ENCODE data around the gene PMVK. TPM values are rescaled to one million over a fixed set of nuclear protein-coding genes. Genes with fewer than 3 reads are reported as not detected.

PMVK gene
- total and polyA plus RNA-seq, 2 of the 4 experiments (the other 2 are of a cell fraction): 9.0 to 28.1 TPM

GRCh38 chr1:154940651-154941194 is 4.2 kb upstream of the PMVK start (continued):
- no peak for TF ChIP-seq NFE2L2 (IDR thresholded peaks at IDR 0.05; ENCODE audit: low read depth, low read length)
- TF ChIP-seq MAFK (IDR thresholded peaks at IDR 0.05; ENCODE audit: low read depth, low read length): no peak
- TF ChIP-seq FOS (IDR thresholded peaks at IDR 0.05; ENCODE audit: low read depth, low read length): no peak
- no peak for TF ChIP-seq RFX5 (IDR thresholded peaks at IDR 0.05; ENCODE audit: low read depth, low read length)
- no peak for TF ChIP-seq SMC3 (IDR thresholded peaks at IDR 0.05; ENCODE audit: low read depth, low read length)
- no peak for TF ChIP-seq POLR2A (IDR thresholded peaks at IDR 0.05; ENCODE audit: low read depth, low read length)
- no peak for TF ChIP-seq CHD1 (IDR thresholded peaks at IDR 0.05; ENCODE audit: low read depth, low read length)

- Histone ChIP-seq H4K5ac (ENCODE audit: low read depth, low read length) (no peak overlapping the region), H3K18ac (ENCODE audit: low read depth, low read length) (no peak overlapping the region), H3K4me1 (ENCODE audit: control insufficient read depth, insufficient read depth, low read length) (peaks cover 2% of the 10 kb centered on the region), H3K4me3 (ENCODE audit: insufficient read depth, low read depth, low read length) (no peak overlapping the region), H3K9ac (ENCODE audit: low read depth, low read length) (no peak overlapping the region), H2AK9ac (replicated peaks; ENCODE audit: low read depth, low read length, poor library complexity) (peak overlapping the region; percentile 86), H3K9me1 (ENCODE audit: insufficient read depth, low read length) (peaks cover 11% of the 10 kb centered on the region; the same call in 1 of the 2 replicates), H3K4me2 (ENCODE audit: low read depth, low read length) (no peak overlapping the region), H4K20me1 (ENCODE audit: insufficient read depth, low read length) (no peaks in the 10 kb centered on the region), H3K79me1 (ENCODE audit: low read depth in 1 of 2, low read length in 2 of 2) (peaks cover 0 to 11% of the 10 kb centered on the region in 2 experiments; a peak in 2 of 4 replicates), H3K14ac (replicated peaks; ENCODE audit: low read depth, low read length) (no peak overlapping the region), H3K56ac (ENCODE audit: extremely low read depth, insufficient read depth, low read length) (no peak overlapping the region), H3K36me3 (ENCODE audit: control insufficient read depth, insufficient read depth, low read length) (peaks cover 7% of the 10 kb centered on the region), H3K27ac (ENCODE audit: insufficient read depth, low read length) (no peak overlapping the region), H2AFZ (replicated peaks; ENCODE audit: low read length, poor library complexity) (no peak overlapping the region), H3K27me3 (ENCODE audit: control insufficient read depth, insufficient read depth, low read length) (no peaks in the 10 kb centered on the region), H2AK5ac (ENCODE audit: low read depth, low read length) (no peak overlapping the region), H2BK120ac (ENCODE audit: low read depth, low read length) (no peak overlapping the region), H3K9me3 (ENCODE audit: control insufficient read depth, insufficient read depth, low read length) (no peaks in the 10 kb centered on the region), H2BK5ac (ENCODE audit: low read depth, low read length, poor library complexity, severe bottlenecking) (no peak overlapping the region), H2BK15ac (ENCODE audit: low read depth, low read length) (no peak overlapping the region), H3K23ac (ENCODE audit: low read depth, low read length) (no peak overlapping the region), H4K8ac (ENCODE audit: low read depth in 2 of 2, low read length in 2 of 2) (no peak overlapping the region), H3K4ac (ENCODE audit: low read depth, low read length) (no peak overlapping the region), H2BK20ac (ENCODE audit: low read depth, low read length) (no peak overlapping the region), H4K91ac (ENCODE audit: insufficient read depth, low read depth, low read length) (no peak overlapping the region)
- dilution Hi-C loops (cut with HindIII; ENCODE audit: low sequenced_read_pairs, unreplicated experiment): no loop called here
- no TSS peak for BruUV-seq (replicated peaks)
- POLR2A ChIA-PET (ENCODE audit: unreplicated experiment): no interaction called here
- WGBS, 2 experiments (ENCODE audit: extremely low coverage in 2 of 2, insufficient read length in 1 of 2): no CpG with 5 or more reads among the region's 1 CpG
- DNase-seq (no peak), ATAC-seq (ENCODE audit: low read depth) (no peak)
- CTCF ChIA-PET: no interaction called here
- in situ Hi-C loops (cut with MboI; ENCODE audit: low sequenced_read_pairs): no loop called here
- intact Hi-C loops (cut with micrococcal nuclease): no loop called here
- no peak for TF ChIP-seq ELK1 (IDR thresholded peaks at IDR 0.05; ENCODE audit: borderline replicate concordance, low read depth, low read length)
- TF ChIP-seq MAFK (IDR thresholded peaks at IDR 0.05; ENCODE audit: low read depth, low read length): no peak
- no peak for TF ChIP-seq POLR2A (IDR thresholded peaks at IDR 0.05; ENCODE audit: low read depth, low read length)
- no peak for TF ChIP-seq FOS (IDR thresholded peaks at IDR 0.05; ENCODE audit: low read depth, low read length)
- no peak for TF ChIP-seq MXI1 (IDR thresholded peaks at IDR 0.05; ENCODE audit: borderline replicate concordance, low read depth, low read length)
- no peak for TF ChIP-seq RAD21 (IDR thresholded peaks at IDR 0.05; ENCODE audit: low read length)
- TF ChIP-seq USF2 (IDR thresholded peaks at IDR 0.05; ENCODE audit: low read depth, low read length): no peak
- no peak for TF ChIP-seq CEBPB (IDR thresholded peaks at IDR 0.05; ENCODE audit: low read depth, low read length)
- TF ChIP-seq RFX5 (IDR thresholded peaks at IDR 0.05; ENCODE audit: low read depth, low read length): no peak
- TF ChIP-seq RCOR1 (IDR thresholded peaks at IDR 0.05; ENCODE audit: insufficient replicate concordance, low read length): no peak
- TF ChIP-seq MAZ (IDR thresholded peaks at IDR 0.05; ENCODE audit: borderline replicate concordance, low read depth, low read length): no peak
- TF ChIP-seq NFE2L2 (IDR thresholded peaks at IDR 0.05; ENCODE audit: low read depth, low read length): no peak
Observed at GRCh38 chr1:154940213-154940560, 3.7 kb upstream of the PMVK start.

Data from IMR-90 (cell line).